Peyer's patch (tissue), 4 donors: ENCODE measurements around the gene BTBD1. TPM values are rescaled to one million over a fixed set of nuclear protein-coding genes. Genes with fewer than 3 reads are reported as not detected.

Source experiments
- DNase-seq, 3 donors: peaks; one replicate each; pipeline ENCODE4 v3.0.0-alpha.2; 2017 to 2019
- H3K27ac ChIP-seq, 4 donors: fragments of 200-600 bp; sonication (generic); one replicate each; pipeline ENCODE4 v1.5.1; 2016 to 2019
- H3K27me3 ChIP-seq, 2 donors: fragments of 200-600 bp; sonication (generic); one replicate each; pipeline ENCODE4 v1.5.1; 2019
- H3K36me3 ChIP-seq, 3 donors: fragments of 200-600 bp; sonication (generic); one replicate each; pipeline ENCODE4 v1.5.1; 2016 to 2019
- H3K4me1 ChIP-seq, 4 donors: fragments of 200-600 bp; sonication (generic); one replicate each; pipeline ENCODE4 v1.5.1; 2016 to 2019
- H3K4me3 ChIP-seq, 4 donors: fragments of 200-600 bp; sonication (generic); 1 replicate in 3 of 4; 2 replicates in 1 of 4; pipeline ENCODE4 v1.5.1; 2016 to 2019; ENCODE audit warnings: mild to moderate bottlenecking in 1 of 4
- H3K9me3 ChIP-seq, 4 donors: fragments of 200-600 bp; sonication (generic); one replicate each; pipeline ENCODE4 v1.5.1; 2016 to 2019; ENCODE audit warnings: mild to moderate bottlenecking in 1 of 4
- CTCF ChIP-seq, 6 experiments: fragments of 450-650 bp in 4 of 6; fragments of 200-600 bp in 2 of 6; sonication (generic) in 1 of 6; IDR thresholded peaks; one replicate each; pipeline ENCODE4 v1.5.1; 2017 to 2019; ENCODE audit warnings: antibody characterized with exemption in 6 of 6, mild to moderate bottlenecking in 3 of 6, moderate library complexity in 1 of 6
- POLR2A ChIP-seq, 2 donors: fragments of 450-650 bp; IDR thresholded peaks; one replicate each; pipeline ENCODE4 v1.5.1; 2017; ENCODE audit warnings: antibody characterized with exemption in 2 of 2, mild to moderate bottlenecking in 2 of 2, moderate library complexity in 2 of 2
- total RNA-seq, 4 donors: library from RNA; depleted of rRNA; stranded (reverse); fragments of >200 nt; gene quantifications; one replicate each; pipeline ENCODE4 v1.1.0, GENCODE V29; 2016

The BTBD1 gene
- total RNA-seq, 4 donors from 2014 or later, result 58.7 to 74.6 (median 68.9) TPM

GRCh38 chr15:82995938-82996337 is 71.1 kb downstream of the BTBD1 start:
- DNase-seq, result no peak
- peaks cover 0 to 10% (median 0%) of the 10 kb centered on the region in 3 donors for H3K36me3 ChIP-seq
- TF ChIP-seq CTCF (IDR thresholded peaks at IDR 0.05) (no peak), POLR2A (IDR thresholded peaks at IDR 0.05) (no peak)

GRCh38 chr15:82995076-82995475 is 72.0 kb downstream of the BTBD1 start:
- TF ChIP-seq CTCF (IDR thresholded peaks at IDR 0.05), result no peak
- Histone ChIP-seq H3K27ac (no peak overlapping the region), H3K9me3 (no peaks in the 10 kb centered on the region), H3K27me3 (no peaks in the 10 kb centered on the region), H3K4me3 (no peak overlapping the region), H3K4me1 (no peaks in the 10 kb centered on the region), H3K36me3 (peaks cover 0 to 14% (median 0%) of the 10 kb centered on the region in 3 donors)
- DNase-seq, result no peak

More at GRCh38 chr15:82995938-82996337, 71.1 kb downstream of the BTBD1 start:
- Histone ChIP-seq H3K4me1 (no peaks in the 10 kb centered on the region), H3K27me3 (no peaks in the 10 kb centered on the region), H3K9me3 (no peaks in the 10 kb centered on the region), H3K4me3 (no peak overlapping the region), H3K27ac (no peak overlapping the region)

- DNase-seq, result no peak
- Histone ChIP-seq H3K36me3 (peaks cover 0 to 18% (median 0%) of the 10 kb centered on the region in 3 donors), H3K4me1 (no peaks in the 10 kb centered on the region), H3K27ac (no peak overlapping the region), H3K4me3 (no peak overlapping the region), H3K9me3 (no peaks in the 10 kb centered on the region), H3K27me3 (no peaks in the 10 kb centered on the region)
- no peak for TF ChIP-seq POLR2A (IDR thresholded peaks at IDR 0.05)
- no peak for TF ChIP-seq CTCF (IDR thresholded peaks at IDR 0.05)
Observed at GRCh38 chr15:82993144-82993543, 73.9 kb downstream of the BTBD1 start.

- DNase-seq, result no peak
- H3K27ac ChIP-seq, result no peak overlapping the region
- no peaks in the 10 kb centered on the region for H3K9me3 ChIP-seq
- H3K4me1 ChIP-seq, result peaks cover 0 to under 1% (median 0%) of the 10 kb centered on the region in 4 donors
- peaks cover 0 to 18% (median 0%) of the 10 kb centered on the region in 3 donors for H3K36me3 ChIP-seq
- no peak overlapping the region for H3K4me3 ChIP-seq
- no peaks in the 10 kb centered on the region for H3K27me3 ChIP-seq
- TF ChIP-seq CTCF (IDR thresholded peaks at IDR 0.05), result no peak
Observed at GRCh38 chr15:82992436-82992998, 74.5 kb downstream of the BTBD1 start.

GRCh38 chr15:82986442-82986780 is 80.6 kb downstream of the BTBD1 start:
- no peak for TF ChIP-seq CTCF (IDR thresholded peaks at IDR 0.05)
- TF ChIP-seq POLR2A (IDR thresholded peaks at IDR 0.05), result no peak
- Histone ChIP-seq H3K27ac (peak overlapping the region; percentile 58 to 79 (median 76)), H3K27me3 (no peaks in the 10 kb centered on the region), H3K4me3 (peak overlapping the region; percentile 65 to 96 (median 76)), H3K9me3 (no peaks in the 10 kb centered on the region), H3K36me3 (peaks cover 0 to 14% (median 0%) of the 10 kb centered on the region in 3 donors), H3K4me1 (peaks cover 0 to 14% (median 7%) of the 10 kb centered on the region in 4 donors)
- no peak for DNase-seq
